GM12801 (cell line): ENCODE results near the gene SLC30A5.

Source experiments
- TF ChIP-seq, protein P1 (sequence below): IDR thresholded peaks from one replicate; pipeline ENCODE4 v1.5.1; 2011; ENCODE audit warnings: control low read depth; ENCODE audit not compliant: insufficient read length; ENCODE audit errors: extremely low read depth

The SLC30A5 gene

DNA sequence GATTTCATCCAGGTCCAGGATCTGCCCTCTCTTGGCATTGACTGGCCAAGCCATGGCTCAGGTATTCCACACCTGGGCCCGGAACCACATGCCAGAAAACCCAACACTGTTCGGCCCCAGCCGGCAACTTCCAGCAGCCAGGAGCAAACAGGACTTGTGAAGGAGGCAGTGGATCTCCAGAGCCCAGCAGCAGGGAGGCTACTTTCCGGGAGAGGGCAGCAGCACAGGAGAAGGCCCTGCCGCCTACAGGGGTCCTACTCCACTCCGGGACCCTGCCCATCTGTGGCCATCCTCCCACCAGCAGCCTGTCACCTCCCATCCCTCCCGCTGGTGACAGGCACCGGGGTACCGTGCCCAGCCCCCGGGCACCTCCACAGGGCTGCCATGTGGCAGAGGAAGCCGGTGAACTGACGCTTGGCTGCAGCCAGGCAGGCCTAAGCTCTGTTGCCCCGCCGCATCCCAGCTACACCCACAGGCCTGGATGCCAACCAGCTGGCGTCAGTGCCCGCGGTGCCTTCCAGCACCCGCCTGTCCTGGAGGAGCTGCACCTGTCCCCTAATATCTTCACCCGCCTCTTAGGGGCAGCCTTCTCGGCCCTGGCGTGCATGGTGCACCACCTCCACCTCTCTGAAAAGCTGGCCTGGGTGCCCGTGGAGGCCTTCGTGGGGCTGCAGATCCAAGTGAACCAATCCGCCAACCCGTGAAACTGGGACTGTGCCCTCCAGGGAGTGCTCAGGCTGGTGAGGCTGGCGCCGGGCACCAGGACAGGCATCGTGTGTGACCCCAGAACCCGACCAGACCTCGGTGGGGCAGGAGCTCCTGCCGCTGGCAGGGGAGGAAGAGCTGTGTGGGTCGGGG, 18.9 kb upstream of the SLC30A5 start:
- TF ChIP-seq, protein P1, sequence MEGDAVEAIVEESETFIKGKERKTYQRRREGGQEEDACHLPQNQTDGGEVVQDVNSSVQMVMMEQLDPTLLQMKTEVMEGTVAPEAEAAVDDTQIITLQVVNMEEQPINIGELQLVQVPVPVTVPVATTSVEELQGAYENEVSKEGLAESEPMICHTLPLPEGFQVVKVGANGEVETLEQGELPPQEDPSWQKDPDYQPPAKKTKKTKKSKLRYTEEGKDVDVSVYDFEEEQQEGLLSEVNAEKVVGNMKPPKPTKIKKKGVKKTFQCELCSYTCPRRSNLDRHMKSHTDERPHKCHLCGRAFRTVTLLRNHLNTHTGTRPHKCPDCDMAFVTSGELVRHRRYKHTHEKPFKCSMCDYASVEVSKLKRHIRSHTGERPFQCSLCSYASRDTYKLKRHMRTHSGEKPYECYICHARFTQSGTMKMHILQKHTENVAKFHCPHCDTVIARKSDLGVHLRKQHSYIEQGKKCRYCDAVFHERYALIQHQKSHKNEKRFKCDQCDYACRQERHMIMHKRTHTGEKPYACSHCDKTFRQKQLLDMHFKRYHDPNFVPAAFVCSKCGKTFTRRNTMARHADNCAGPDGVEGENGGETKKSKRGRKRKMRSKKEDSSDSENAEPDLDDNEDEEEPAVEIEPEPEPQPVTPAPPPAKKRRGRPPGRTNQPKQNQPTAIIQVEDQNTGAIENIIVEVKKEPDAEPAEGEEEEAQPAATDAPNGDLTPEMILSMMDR = no peak

DNA sequence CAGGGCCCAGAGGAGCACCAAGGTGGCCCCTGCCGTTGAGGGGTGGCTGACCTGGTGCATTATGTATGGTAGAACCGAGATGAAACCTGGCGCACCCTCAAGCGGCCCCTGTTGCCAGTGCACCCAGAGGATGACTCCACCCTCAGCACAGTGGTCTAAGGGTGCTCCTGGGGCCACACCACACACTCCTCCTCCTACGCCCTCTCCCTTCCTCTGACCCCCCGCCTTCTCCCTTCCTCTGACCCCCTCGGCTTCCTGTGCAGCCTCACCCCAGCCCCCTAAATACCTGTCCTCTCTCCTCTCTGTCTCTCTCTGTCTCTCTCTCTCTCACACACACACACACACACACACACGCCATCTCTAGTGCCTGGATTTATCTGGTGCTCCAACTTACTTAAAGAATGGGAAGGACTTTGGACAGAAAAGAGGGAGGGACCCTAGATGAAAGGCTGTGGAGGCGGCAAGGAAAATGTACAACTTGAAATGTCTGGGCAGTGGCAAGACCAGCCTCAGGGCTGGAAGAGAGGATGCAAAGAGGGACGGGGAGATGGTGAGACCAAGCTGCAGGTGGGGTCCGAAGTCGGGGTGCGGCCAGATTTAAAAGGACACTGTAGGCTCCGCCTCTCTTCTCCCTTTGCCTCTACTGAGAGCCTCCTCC, 18.2 kb upstream of the SLC30A5 start:
- TF ChIP-seq, protein P1 = no peak

DNA sequence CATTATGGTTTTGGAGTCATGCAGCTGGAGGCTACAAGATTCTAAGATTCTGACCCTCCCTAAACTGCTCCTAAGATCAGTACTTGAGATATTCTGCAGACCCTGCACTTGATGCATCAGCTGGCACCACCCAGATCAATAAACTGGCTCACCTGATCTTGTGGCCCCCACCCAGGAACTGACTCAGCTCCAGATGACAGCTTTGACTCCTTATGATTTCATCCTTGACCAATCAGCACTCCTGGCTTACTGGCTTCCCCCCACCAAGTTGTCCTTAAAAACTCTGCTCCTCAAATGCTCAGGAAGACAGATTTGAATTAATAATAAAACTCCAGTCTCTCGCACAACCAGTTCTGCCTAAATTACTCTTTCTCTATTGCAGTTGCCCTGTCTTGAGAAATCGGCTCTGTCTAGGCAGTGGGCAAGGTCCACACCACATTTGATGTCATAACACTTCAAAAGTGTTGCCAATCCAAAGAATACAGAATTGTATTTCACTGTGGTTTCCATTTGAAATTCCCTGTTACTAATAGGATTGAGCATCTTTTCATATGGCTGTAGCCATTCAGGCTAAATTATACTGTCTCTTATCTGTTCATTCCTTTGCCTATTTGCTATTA, 14.8 kb upstream of the SLC30A5 start:
- TF ChIP-seq, protein P1 = no peak

DNA sequence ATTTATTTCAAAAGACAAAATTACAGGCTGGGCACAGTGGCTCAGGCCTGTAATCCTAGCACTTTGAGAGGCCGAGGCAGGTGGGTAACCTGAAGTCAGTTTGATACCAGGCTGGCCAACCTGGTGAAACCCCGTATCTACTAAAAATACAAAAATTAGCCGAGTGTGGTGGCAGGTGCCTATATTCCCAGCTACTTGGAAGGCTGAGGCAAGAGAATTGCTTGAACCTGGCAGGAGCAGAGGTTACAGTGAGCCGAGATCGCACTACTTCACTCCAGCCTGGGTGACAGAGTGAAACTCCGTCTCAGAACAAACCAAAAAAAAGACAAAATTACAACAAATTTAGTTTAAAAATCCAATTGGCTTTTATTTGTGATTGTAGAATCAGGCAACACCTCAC, 14.3 kb upstream of the SLC30A5 start:
- TF ChIP-seq, protein P1 = no peak

DNA sequence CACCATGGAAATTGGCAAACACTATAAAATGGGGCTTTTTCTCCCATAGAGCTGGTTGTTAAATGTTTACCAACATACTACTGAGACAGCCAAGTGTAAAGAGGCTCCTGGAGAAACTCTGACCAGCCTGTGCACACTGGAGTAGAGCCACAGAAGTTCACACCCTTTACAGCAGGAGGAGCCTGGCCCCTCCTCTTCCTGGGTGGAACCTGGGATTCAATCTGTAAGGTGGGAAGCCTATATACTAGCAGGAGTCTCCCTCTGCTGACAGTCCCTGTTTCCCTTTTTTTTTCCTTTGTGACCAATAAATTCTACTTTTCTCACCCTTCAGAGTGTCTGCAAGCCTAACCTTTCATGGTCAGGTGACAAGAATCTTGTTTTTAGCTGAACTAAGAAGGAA, 10.4 kb upstream of the SLC30A5 start:
- TF ChIP-seq, protein P1 = no peak

DNA sequence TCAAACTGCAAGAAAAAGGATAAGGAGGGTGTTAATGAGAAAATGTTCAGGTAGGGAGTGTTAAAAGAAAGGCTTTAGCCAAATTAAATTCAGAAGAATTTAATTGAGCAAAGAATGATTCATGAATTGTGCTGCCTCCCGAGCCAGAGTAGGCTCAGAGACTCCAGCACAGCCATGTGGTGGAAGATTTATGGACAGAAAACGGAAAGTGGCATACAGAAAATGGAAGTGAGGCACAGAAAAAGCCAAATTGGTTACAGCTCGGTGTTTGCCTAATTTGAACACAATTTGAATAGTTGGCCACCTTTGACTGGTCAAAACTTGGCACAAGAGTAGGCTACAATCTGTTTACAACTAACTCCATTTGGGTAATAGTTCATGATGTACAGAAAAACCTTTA, 9.6 kb upstream of the SLC30A5 start:
- TF ChIP-seq, protein P1 = no peak

DNA sequence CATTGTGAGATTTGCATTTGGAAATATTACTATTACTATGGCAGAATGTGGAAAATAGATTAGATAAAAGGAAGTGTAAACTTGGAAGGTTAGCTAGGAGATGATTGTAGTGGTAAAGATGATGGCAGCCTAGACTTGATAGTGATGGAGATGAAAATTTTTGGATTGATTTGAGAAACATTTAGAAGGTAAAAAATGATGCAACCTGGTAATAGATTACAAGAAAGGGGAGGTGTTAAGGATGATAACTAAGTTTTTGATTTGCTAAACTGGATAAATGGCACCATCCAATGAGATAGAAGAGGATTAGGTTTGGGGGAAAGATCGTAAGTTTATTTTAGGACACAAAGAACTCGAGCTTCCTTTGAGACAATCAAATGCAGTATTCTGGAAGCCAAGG, 8.9 kb upstream of the SLC30A5 start:
- TF ChIP-seq, protein P1 = no peak
